HG03196 (cell line): ENCODE results near the gene LAGE3.

Source experiments
- ATAC-seq: cut with Tn5 transposase; IDR thresholded peaks from one replicate; pipeline ENCODE4 v1.9.1; 2021; ENCODE audit not compliant: unreplicated experiment

LAGE3 gene, protein sequence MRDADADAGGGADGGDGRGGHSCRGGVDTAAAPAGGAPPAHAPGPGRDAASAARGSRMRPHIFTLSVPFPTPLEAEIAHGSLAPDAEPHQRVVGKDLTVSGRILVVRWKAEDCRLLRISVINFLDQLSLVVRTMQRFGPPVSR

GRCh38 chrX:154478728-154479622, at the start of gene LAGE3:
LAGE3 (minus strand) TSS chrX:154479281; CDS start chrX:154478915, 366 bp downstream.
- peak; percentile 85 for ATAC-seq

DNA sequence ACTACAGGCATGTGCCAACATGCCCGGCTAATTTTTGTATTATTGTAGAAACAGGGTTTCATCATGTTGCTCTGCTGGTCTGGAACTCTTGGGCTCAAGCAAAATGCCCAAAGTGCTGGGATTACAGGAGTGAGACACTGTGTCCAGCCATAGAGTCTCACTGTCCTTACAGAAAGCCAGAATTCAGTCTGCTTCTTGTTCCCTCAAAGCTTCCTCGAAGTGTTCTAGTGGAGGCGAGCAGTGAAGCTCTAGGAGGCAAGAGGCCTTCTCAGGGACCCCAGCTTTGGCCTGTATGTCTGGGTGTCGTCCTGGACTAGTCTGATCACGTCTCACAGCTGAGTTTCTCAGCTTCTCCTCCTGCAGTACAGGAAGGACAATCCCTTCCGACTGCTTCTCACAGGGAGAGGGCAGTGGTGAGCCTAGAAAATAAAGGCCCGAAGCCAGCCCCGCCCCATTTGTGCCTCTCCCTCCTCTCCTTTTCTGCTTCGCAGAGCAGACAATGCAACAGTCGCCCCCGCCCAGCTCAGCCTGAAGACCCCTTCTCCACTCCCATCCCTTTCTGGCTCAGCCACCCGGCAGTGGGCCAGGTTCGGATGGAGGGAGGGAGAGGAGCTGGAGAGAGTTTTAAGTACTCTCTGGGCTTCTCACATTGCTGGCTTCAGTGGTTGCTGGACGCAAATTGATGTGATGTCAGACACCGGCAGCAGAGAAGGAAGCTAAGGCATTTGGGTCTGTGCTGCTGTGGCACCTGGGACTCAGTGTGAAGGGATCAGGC, 48.0 kb upstream of the LAGE3 start:
- ATAC-seq: peak; percentile 90

- ATAC-seq: no peak
These were observed 46.8 kb upstream of the LAGE3 start for GRCh38 chrX:154525606-154526490.

DNA sequence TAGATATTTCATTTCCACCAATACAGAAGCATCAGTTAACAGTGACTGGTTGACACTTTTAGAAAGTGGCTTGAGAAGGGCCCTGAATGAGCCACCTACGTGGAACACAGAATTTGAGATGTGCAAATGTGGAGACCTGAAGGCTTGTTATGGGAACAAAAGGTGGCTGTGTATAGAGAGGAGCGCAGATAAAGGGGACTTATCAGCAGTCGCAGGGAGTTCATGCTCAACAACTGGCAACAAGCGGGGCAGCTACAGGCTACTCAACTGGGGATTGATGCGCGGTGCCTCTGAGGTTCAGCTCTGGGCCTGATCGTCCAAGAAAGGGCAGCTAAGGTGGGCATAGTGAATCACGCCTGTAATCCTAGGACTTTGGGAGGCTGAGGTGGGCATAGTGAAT, 40.3 kb upstream of the LAGE3 start:
- ATAC-seq: no peak

GRCh38 chrX:154517101-154517781, 38.2 kb upstream of the LAGE3 start:
- ATAC-seq: no peak

GRCh38 chrX:154516656-154517100, 37.6 kb upstream of the LAGE3 start:
- ATAC-seq: no peak

DNA sequence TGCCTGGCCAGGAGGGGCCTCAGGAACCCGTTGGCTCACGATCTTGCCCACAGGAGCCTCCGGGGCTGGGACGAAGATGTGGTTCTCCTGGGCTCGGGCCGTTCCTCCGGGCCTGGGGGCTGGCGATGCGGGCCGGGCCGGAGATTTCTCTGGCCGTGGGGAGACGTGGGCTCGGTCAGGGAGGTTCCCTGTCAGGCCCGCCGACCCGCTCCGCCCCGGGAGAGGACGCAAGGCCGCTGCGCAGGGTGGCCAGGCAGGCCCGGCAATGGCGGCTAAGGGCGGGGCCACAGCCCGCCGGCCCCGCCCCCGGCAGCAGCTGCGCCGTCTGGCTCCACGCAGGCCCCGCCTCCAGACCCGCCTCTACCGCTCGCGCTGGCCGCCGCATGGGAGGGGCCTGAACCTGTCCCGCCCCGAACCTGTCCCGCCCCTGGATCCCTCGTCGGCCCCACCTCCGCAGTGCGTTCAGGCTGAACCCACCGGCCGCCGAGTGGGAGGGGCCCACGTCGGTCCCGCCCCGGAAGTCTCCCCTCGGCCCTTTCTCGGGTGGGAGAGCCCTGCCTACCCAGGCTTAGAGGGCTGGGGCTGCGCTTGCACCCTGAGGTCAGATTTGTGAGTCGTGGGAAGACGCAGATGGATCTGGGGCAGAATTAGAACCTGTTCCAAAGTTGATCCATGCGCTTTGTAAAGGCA, 37.0 kb upstream of the LAGE3 start, which contains the start of gene FAM3A:
Gene FAM3A, minus strand, starts transcription at position 267 of the 690 bp plus-strand sequence. CDS start 460 bp downstream, outside the sequence.
- peak; percentile 94 for ATAC-seq

DNA sequence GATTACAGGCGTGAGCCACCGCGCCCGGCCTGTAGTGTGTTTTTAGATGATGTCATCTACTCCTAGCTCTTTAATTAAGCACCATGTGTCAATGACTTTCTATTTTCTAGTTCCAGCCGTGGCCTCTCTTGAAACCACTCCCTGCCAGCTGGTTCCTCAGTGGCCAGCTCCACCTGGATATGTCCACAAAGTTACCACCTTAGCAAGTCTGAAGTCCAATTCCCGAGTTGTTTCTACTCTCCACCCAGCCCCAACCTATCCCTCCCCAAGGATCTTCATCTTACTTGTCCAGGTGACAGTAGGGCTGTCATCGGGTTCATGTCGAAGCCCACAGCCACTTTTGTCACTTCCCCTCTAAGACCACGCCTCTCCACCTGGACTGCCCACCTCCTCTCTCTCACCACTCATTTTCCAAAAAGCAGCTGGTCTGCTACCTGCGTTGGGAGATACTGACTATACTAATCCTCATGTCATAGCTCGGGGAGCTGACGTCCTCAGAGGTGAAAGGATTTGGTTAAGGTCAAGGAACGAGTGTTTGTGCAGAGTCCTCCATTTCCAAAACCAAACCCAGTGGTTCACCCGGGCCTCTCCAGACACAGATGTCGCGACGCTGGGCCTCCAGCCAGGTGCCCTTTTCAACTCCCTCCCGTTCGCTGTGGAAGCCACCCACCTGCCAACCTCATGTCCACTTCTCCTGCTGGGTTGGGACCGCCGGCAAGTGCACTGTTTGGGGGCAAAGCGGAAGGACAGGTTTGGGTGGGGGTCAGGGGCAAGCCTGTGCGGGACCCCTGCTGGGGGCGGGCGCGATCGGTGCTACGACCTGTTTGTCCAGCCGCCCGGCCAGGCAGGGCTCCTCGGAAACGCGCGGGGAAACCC, 36.2 kb upstream of the LAGE3 start:
- ATAC-seq: no peak

GRCh38 chrX:154513716-154514115, 34.6 kb upstream of the LAGE3 start:
- ATAC-seq: no peak

- no peak for ATAC-seq
These were observed 33.9 kb upstream of the LAGE3 start for GRCh38 chrX:154512879-154513553.

GRCh38 chrX:154511761-154512160, 32.7 kb upstream of the LAGE3 start:
- ATAC-seq: no peak

DNA sequence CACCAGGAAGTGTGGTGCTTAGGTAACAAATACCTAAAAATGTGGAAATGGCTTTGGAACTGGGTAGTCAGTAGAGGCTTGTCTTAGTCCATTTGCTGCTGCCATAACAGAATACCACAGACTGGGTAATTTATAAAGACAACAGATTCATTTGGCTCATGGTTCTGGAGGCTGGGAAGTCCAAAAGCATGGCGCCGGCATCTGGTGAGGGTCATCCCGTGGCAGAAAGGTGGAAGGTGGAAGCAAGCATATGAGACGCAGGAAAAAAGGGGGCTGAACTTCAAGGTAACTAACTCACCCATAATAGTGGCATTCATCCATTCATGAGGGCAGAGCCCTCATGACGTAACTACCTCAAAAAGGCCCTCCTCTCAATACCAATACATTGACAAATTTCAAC, 30.4 kb upstream of the LAGE3 start:
- ATAC-seq: no peak

- no peak for ATAC-seq
These were observed 29.3 kb upstream of the LAGE3 start for GRCh38 chrX:154508384-154508745.

DNA sequence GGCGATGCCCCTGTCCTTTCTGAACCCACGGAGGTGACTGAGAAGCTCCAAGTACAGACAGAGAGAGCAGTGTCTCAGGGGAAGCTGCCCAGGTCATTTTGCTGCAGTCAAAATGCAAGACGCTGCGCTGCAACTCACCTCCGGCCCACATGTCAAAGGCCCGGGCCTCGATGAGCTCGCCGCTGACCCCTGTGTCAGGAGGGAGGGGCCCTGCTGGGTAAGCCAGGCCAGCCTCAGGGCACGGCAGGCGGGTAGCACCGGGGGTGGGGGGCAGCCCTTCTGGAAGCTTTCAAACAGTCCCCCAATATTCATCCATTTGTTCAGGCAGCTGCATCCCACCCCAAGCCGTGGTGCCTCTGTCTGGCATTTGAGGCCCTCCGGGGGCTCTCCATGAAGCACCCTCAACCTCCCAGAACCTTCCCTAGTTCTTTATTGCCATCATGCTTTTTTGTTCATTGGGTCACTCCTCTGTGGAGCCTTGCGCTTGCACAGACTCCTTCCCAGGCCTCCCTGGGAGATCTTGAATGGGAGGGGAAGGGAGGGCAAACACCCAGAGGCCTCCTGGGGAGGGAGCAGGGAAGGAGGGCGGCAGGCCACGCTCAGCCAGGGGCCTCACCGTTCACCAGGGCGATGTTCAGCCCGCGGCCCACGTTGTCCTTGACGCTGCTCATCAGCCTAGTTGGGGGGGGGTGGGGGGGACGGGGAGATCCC, 28.7 kb upstream of the LAGE3 start:
- no peak for ATAC-seq

DNA sequence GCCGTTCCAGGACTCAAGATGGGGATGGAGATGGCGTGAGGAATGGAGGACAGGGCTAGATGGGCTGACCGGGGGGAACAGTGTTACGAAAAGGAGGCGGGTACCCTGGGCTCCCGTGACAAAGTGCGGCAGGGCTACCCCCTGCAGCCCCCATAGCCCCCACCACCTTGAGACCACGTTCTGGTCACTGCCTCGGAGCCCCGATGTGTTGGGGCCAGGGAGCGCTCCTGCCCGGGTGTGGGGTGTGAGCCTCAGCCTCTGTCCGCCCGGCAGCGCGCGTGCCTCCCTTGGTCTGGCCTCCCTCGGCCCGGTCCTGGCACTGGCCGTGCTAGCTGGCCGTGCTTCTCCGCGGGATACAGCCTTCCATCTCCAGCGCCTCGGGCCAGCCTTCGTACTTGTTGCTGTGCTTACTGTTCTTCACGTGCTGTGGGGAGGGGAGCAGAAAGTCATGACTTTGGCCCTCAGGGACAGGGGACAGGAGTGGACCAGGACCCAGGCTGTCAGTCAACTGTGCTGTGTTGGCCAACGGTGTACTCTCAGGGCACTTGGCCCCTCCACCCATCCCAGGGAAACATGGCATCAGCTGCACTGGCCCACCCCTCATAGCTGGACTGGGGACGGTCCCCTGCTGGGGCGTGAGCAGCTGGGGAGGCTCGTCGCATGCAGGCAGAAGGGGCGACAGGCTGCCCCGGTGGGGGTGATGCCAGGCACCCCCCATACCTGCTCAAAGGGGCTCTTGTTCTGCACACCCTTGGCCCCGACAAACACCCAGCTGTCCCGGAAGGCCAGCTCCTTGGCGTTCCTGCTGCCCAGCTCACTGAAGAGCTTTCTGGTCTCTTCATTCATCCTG, 27.6 kb upstream of the LAGE3 start:
- no peak for ATAC-seq

GRCh38 chrX:154505734-154506133, 26.7 kb upstream of the LAGE3 start:
- no peak for ATAC-seq
